ENCODE data around the gene COL25A1. TPM values are rescaled to one million over a fixed set of nuclear protein-coding genes. Genes with fewer than 3 reads are reported as not detected.

The COL25A1 gene
- total RNA-seq, 1 experiment from 2014 or later = 4.2 TPM

GRCh38 chr4:108775921-108776320 lies 526.5 kb downstream of the COL25A1 start:
- Histone ChIP-seq H3K79me2 (ENCODE audit: insufficient read depth, low read length) (no peaks in the 10 kb centered on the region), H2BK5ac (ENCODE audit: insufficient read length, low read length) (no peak overlapping the region), H2BK120ac (ENCODE audit: low read depth, low read length, poor library complexity, severe bottlenecking) (no peak overlapping the region), H3K79me1 (ENCODE audit: insufficient read depth, low read depth, low read length, poor library complexity, severe bottlenecking) (no peaks in the 10 kb centered on the region), H4K8ac (replicated peaks; ENCODE audit: insufficient read length, low read depth, low read length) (no peak overlapping the region), H3K27ac (ENCODE audit: insufficient read length, low read depth, low read length) (no peak overlapping the region), H2AFZ (ENCODE audit: low read length) (no peak overlapping the region), H3K4me2 (ENCODE audit: insufficient read depth, insufficient read length, low read length) (no peak overlapping the region), H4K91ac (ENCODE audit: insufficient read length, low read depth, low read length) (no peak overlapping the region), H3K9me3 (ENCODE audit: control insufficient read depth, low read depth, low read length) (no peaks in the 10 kb centered on the region), H3K23me2 (ENCODE audit: insufficient read length, low read depth, low read length, poor library complexity, severe bottlenecking) (no peaks in the 10 kb centered on the region), H3K4ac (ENCODE audit: low read depth, low read length) (no peak overlapping the region), H4K5ac (ENCODE audit: insufficient read length, low read depth, low read length) (no peak overlapping the region), H3T11ph (ENCODE audit: low read length) (no peak overlapping the region), H3K14ac (ENCODE audit: insufficient read depth, low read length) (no peak overlapping the region), H3K56ac (ENCODE audit: insufficient read length, low read depth, low read length) (no peak overlapping the region), H3K23ac (ENCODE audit: insufficient read length, low read depth, low read length) (no peak overlapping the region), H2AK5ac (ENCODE audit: insufficient read length, low read length) (no peak overlapping the region), H4K20me1 (ENCODE audit: control insufficient read depth, insufficient read depth, insufficient read length) (no peaks in the 10 kb centered on the region), H3K4me1 (ENCODE audit: insufficient read depth, low read length) (no peaks in the 10 kb centered on the region), H2BK15ac (ENCODE audit: low read depth, low read length) (no peak overlapping the region), H2BK12ac (ENCODE audit: insufficient read length, low read depth, low read length) (no peak overlapping the region), H2BK20ac (ENCODE audit: low read depth, low read length, poor library complexity, severe bottlenecking) (no peak overlapping the region), H3K18ac (ENCODE audit: insufficient read length, low read depth, low read length) (no peak overlapping the region), H3K9ac (ENCODE audit: extremely low read depth, insufficient read length, low read length) (no peak overlapping the region), H3K27me3 (ENCODE audit: insufficient read depth, low read length) (no peaks in the 10 kb centered on the region)
- no peak for DNase-seq
- Mint-ChIP-seq H3K4me1 (peaks cover 0 to under 1% of the 10 kb centered on the region in 2 experiments; a peak in 1 of 4 replicates), H3K9me3 (no peaks in the 10 kb centered on the region), H3K27ac (no peak overlapping the region), H3K4me3 (no peak overlapping the region), H3K36me3 (ENCODE audit: insufficient read depth in 1 of 3, low read depth in 3 of 3) (no peaks in the 10 kb centered on the region; a peak in 1 of 7 replicates), H3K27me3 (ENCODE audit: low read depth) (no peaks in the 10 kb centered on the region; the same call in 1 of the 2 replicates)
- WGBS (ENCODE audit: extremely low coverage, insufficient read length, low lambda C conversion rate) = no CpG with 5 or more reads among the region's 5 CpGs
- TF ChIP-seq, protein P1, sequence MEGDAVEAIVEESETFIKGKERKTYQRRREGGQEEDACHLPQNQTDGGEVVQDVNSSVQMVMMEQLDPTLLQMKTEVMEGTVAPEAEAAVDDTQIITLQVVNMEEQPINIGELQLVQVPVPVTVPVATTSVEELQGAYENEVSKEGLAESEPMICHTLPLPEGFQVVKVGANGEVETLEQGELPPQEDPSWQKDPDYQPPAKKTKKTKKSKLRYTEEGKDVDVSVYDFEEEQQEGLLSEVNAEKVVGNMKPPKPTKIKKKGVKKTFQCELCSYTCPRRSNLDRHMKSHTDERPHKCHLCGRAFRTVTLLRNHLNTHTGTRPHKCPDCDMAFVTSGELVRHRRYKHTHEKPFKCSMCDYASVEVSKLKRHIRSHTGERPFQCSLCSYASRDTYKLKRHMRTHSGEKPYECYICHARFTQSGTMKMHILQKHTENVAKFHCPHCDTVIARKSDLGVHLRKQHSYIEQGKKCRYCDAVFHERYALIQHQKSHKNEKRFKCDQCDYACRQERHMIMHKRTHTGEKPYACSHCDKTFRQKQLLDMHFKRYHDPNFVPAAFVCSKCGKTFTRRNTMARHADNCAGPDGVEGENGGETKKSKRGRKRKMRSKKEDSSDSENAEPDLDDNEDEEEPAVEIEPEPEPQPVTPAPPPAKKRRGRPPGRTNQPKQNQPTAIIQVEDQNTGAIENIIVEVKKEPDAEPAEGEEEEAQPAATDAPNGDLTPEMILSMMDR (conservative IDR thresholded peaks at IDR 0.05) = peak; percentile 62
